ENCODE measurements around the gene TJAP1.

DNA sequence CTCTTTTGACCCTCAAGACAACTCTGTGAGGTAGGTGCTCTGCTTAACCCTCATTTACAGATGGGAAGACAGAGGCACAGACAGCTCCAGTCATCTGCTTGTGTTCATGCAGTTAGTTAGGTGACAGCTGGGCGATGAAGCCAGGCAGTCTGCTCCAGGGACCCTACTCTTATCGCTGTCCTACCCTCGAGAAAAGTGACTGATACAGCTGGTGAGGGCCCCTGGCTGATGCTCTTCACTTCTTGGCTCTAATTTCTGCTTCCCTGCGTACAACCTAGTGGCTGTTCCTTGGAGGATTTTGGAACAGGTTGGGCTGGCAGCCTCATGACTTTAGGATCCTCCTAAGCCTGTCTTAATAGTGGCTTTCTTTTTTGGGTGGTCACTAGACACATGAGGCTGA is 9.1 kb upstream of the TJAP1 start:
- TF ChIP-seq, protein P1, sequence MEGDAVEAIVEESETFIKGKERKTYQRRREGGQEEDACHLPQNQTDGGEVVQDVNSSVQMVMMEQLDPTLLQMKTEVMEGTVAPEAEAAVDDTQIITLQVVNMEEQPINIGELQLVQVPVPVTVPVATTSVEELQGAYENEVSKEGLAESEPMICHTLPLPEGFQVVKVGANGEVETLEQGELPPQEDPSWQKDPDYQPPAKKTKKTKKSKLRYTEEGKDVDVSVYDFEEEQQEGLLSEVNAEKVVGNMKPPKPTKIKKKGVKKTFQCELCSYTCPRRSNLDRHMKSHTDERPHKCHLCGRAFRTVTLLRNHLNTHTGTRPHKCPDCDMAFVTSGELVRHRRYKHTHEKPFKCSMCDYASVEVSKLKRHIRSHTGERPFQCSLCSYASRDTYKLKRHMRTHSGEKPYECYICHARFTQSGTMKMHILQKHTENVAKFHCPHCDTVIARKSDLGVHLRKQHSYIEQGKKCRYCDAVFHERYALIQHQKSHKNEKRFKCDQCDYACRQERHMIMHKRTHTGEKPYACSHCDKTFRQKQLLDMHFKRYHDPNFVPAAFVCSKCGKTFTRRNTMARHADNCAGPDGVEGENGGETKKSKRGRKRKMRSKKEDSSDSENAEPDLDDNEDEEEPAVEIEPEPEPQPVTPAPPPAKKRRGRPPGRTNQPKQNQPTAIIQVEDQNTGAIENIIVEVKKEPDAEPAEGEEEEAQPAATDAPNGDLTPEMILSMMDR (IDR thresholded peaks at IDR 0.05), result no peak
- no peak for TF ChIP-seq POLR2A (IDR thresholded peaks at IDR 0.05)
